ENCODE measurements around the gene SPEG. TPM values are rescaled to one million over a fixed set of nuclear protein-coding genes. Genes with fewer than 3 reads are reported as not detected.

SPEG gene
- total RNA-seq, 1 donor from 2014 or later, result 5.6 TPM

- Mint-ChIP-seq H3K4me3 (peak overlapping the region; percentile 84), H3K36me3 (no peaks in the 10 kb centered on the region), H3K27me3 (ENCODE audit: insufficient read depth, low read depth) (peaks cover 22% of the 10 kb centered on the region), H3K27ac (peak overlapping the region; percentile 91), H3K9me3 (no peaks in the 10 kb centered on the region), H3K4me1 (peaks cover 63% of the 10 kb centered on the region)
- Histone ChIP-seq H3K27ac (no peak overlapping the region), H2AFZ (replicated peaks) (no peak overlapping the region), H3K79me2 (ENCODE audit: low read depth) (no peaks in the 10 kb centered on the region), H3K27me3 (peaks cover 12% of the 10 kb centered on the region), H3F3A (ENCODE audit: low read depth) (peaks cover 50% of the 10 kb centered on the region), H3K4me3 (peak overlapping the region; percentile 43), H3K9me3 (ENCODE audit: low read depth) (no peaks in the 10 kb centered on the region), H4K20me1 (ENCODE audit: low read depth) (no peaks in the 10 kb centered on the region), H3K4me1 (peaks cover 72% of the 10 kb centered on the region), H3K9ac (no peak overlapping the region), H3K36me3 (no peaks in the 10 kb centered on the region), H3K4me2 (peak overlapping the region; percentile 80)
- no peak for DNase-seq (ENCODE audit: low spot score)
- no peak for TF ChIP-seq CTCF (IDR thresholded peaks at IDR 0.05)
- no peak for TF ChIP-seq EZH2phosphoT487 (IDR thresholded peaks at IDR 0.05)
- TF ChIP-seq EZH2 (IDR thresholded peaks at IDR 0.05), result no peak
These were observed 74.5 kb downstream of the SPEG start for GRCh38 chr2:219508971-219509779.

DNA sequence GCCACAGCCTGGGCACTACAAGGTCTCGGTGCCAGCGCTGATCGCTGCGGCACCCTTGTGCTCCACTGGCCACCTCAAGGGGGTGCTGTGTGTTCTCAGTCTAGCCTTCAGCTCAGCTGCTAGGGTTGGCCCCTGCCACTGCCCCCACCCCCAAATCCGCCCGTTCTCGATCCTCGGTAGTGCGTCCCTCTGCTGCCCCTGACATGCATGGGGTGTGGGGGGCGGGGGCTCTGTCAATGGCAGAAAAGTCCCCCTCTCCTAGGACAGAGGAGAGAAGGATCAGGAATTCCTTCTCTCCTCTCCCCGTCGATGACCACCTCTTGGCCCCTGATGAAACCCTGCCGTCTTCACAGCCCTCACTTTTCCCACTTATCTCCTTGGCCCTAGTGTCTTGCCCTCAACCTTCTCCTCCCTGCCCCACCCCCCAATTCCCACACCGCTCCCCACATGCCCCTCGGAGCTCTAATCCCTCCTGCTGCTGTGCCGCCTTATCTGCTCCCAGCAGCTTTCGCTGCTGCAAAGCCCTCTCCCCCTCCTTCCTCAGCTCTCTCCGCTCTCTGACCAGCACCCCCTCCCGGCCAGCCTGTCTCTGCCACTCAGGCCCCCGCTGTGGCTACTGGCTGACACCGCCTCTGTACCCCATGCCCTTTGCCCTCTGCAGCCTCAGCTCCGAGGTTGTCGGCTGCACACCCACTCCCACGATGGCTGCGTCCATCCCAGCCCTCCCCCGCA is 75.3 kb downstream of the SPEG start:
- H3K9ac ChIP-seq, result no peak overlapping the region
- H3K4me3 Mint-ChIP-seq, result peak overlapping the region; percentile 84
- peak overlapping the region; percentile 43 for H3K4me3 ChIP-seq
- peak overlapping the region; percentile 91 for H3K27ac Mint-ChIP-seq
- peaks cover 65% of the 10 kb centered on the region for H3K4me1 Mint-ChIP-seq
- H3K9me3 Mint-ChIP-seq, result no peaks in the 10 kb centered on the region
- no peak overlapping the region for H2AFZ ChIP-seq (replicated peaks)
- peaks cover 78% of the 10 kb centered on the region for H3K4me1 ChIP-seq
- peaks cover 50% of the 10 kb centered on the region for H3F3A ChIP-seq (ENCODE audit: low read depth)
- TF ChIP-seq CTCF (IDR thresholded peaks at IDR 0.05) (peak; percentile 70), EZH2phosphoT487 (IDR thresholded peaks at IDR 0.05) (no peak)
- H3K4me2 ChIP-seq, result peak overlapping the region; percentile 80
- no peaks in the 10 kb centered on the region for H3K79me2 ChIP-seq (ENCODE audit: low read depth)
- H3K9me3 ChIP-seq (ENCODE audit: low read depth), result no peaks in the 10 kb centered on the region
- peaks cover 20% of the 10 kb centered on the region for H3K27me3 ChIP-seq
- H3K36me3 Mint-ChIP-seq, result no peaks in the 10 kb centered on the region
- H4K20me1 ChIP-seq (ENCODE audit: low read depth), result no peaks in the 10 kb centered on the region
- H3K27ac ChIP-seq, result no peak overlapping the region
- H3K27me3 Mint-ChIP-seq (ENCODE audit: insufficient read depth, low read depth), result peaks cover 26% of the 10 kb centered on the region
- no peaks in the 10 kb centered on the region for H3K36me3 ChIP-seq
- peak; percentile 88 for DNase-seq (ENCODE audit: low spot score)

DNA sequence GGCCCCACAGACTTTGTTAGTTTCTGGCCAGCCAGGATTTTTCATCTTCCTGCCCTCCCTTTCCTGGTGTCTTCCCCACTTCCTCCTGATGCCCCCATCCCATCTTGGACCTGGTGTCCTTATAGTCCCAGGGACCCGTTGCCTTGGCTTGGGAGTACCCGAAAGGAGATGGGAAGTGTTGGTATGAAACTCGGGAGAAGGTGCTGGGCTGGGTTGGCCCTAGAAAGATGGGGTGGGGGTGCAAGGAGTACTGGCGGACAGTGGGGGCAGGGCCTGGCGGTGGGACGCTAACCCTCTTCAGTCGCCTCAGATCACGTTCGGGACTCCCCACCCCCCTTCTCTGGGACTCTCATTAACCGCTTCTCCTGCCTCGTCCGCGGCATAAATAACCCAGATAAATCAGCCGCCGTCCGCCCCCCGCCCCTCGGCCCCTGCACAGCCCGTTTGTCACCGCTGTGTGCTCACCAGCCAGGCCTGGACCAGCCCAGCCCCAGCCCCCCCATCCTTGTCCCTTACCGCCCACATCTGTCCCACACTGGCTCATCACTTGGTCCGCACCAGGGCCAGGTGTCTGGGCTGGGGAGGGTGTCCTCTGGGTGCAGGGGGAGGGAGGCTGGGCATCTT is 76.0 kb downstream of the SPEG start:
- Histone ChIP-seq H3K4me1 (peaks cover 78% of the 10 kb centered on the region), H4K20me1 (ENCODE audit: low read depth) (no peaks in the 10 kb centered on the region), H2AFZ (replicated peaks) (no peak overlapping the region), H3K4me3 (peak overlapping the region; percentile 43), H3K79me2 (ENCODE audit: low read depth) (no peaks in the 10 kb centered on the region), H3K4me2 (peak overlapping the region; percentile 80), H3K27me3 (peaks cover 27% of the 10 kb centered on the region), H3K9ac (no peak overlapping the region), H3K27ac (no peak overlapping the region), H3K9me3 (ENCODE audit: low read depth) (no peaks in the 10 kb centered on the region), H3F3A (ENCODE audit: low read depth) (peaks cover 50% of the 10 kb centered on the region), H3K36me3 (no peaks in the 10 kb centered on the region)
- H3K27ac Mint-ChIP-seq, result peak overlapping the region; percentile 91
- peak overlapping the region; percentile 84 for H3K4me3 Mint-ChIP-seq
- no peaks in the 10 kb centered on the region for H3K36me3 Mint-ChIP-seq
- H3K27me3 Mint-ChIP-seq (ENCODE audit: insufficient read depth, low read depth), result peaks cover 29% of the 10 kb centered on the region
- no peaks in the 10 kb centered on the region for H3K9me3 Mint-ChIP-seq
- peak; percentile 40 for DNase-seq (ENCODE audit: low spot score)
- TF ChIP-seq CTCF (IDR thresholded peaks at IDR 0.05) (no peak), EZH2 (IDR thresholded peaks at IDR 0.05) (no peak)
- peaks cover 67% of the 10 kb centered on the region for H3K4me1 Mint-ChIP-seq

All from neural progenitor cell (in vitro differentiated cells).